Fibroblast of pulmonary artery (primary cell): Measurements from ENCODE around the gene GABRB1.
A peak's percentile ranks its signal among the peaks of the same experiment; 100 is the strongest.

Experiments used
- DNase-seq: peaks from one replicate; pipeline ENCODE4 v3.0.0-alpha.2; 2010; ENCODE audit warnings: low read depth
- H3K4me3 ChIP-seq: replicated peaks from 2 replicates; pipeline ENCODE4 v1.5.1; 2011; ENCODE audit warnings: low read depth, mild to moderate bottlenecking, control low read depth, low read length, moderate library complexity
- TF ChIP-seq, protein P1 (sequence below): IDR thresholded peaks from 2 replicates; pipeline ENCODE4 v1.5.1; 2011; ENCODE audit warnings: mild to moderate bottlenecking, control low read depth, low read length, inconsistent platforms; ENCODE audit errors: missing control alignments

GABRB1 gene

DNA sequence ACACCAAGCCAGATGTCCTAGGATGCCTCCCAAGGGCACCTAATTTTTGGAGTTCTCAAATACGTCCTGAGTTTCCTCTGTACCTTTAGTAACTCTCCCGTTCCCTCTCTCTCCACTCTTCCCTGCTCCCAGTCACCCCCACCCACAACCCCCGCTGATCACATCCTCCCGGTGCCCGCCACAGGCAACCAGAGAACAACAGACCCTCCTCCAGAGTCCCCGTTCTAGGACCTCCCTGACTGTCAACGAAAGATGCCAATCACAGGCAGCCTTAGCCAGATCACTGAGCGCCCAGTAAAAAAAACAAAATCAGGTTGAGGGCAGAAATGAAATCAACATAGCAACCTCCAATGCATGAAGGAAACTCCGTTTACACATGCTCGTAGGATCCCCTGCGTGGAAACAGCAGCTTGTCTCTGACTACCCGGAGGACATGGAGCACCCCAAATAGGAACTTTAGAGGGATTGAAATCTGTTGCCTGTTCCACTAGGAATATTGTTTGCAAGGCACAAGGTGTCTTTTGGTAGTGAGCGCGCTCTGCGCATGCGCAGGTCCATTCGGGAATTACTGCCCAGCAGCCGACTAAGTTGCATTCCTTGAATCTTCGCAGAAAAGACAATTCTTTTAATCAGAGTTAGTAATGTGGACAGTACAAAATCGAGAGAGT, at the start of gene GABRB1:
TSS of gene GABRB1 (plus strand) at position 557 of the 668 bp plus-strand sequence.
- TF ChIP-seq, protein P1, sequence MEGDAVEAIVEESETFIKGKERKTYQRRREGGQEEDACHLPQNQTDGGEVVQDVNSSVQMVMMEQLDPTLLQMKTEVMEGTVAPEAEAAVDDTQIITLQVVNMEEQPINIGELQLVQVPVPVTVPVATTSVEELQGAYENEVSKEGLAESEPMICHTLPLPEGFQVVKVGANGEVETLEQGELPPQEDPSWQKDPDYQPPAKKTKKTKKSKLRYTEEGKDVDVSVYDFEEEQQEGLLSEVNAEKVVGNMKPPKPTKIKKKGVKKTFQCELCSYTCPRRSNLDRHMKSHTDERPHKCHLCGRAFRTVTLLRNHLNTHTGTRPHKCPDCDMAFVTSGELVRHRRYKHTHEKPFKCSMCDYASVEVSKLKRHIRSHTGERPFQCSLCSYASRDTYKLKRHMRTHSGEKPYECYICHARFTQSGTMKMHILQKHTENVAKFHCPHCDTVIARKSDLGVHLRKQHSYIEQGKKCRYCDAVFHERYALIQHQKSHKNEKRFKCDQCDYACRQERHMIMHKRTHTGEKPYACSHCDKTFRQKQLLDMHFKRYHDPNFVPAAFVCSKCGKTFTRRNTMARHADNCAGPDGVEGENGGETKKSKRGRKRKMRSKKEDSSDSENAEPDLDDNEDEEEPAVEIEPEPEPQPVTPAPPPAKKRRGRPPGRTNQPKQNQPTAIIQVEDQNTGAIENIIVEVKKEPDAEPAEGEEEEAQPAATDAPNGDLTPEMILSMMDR, result no peak

GRCh38 chr4:46984781-46985180, 46.6 kb upstream of the GABRB1 start:
- TF ChIP-seq, protein P1, result no peak
- no peak for DNase-seq
- no peak overlapping the region for H3K4me3 ChIP-seq

More for the DNA sequence above, at the start of gene GABRB1:
- peak within 1 kb of the TSS; percentile 56 for H3K4me3 ChIP-seq
- peak; percentile 61 for DNase-seq

DNA sequence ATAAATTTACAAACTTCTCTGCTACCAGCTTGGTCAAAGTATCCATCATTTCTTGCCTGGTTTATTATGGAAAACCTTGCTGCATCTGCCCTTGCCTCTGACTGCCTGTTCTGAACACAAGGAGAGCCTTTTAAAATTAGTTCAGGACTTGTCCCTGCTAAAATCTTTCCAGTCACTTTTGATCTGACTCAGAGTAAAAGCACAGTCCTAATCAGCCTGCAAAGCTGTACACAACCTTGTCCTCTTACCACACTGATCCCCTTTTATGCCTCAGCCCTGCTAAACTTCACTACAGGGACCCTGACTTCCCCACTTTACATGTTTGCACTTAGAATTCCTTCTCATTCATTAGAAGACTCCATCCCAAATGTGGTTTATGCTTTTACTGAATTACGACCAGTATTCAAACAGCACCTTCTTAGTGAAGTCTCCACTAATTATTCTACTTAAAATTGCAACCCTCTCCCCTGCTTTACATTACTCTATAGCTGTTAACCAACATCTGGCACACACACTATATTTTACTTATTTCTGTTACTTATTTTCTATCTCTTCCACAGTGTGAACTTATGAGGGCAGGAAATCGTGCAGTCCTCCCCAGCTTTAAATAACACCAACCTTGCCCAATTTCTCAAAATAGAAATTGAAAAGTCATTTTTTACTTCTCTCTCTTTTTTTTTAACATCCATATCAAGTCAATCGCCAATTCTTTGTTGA, 44.3 kb upstream of the GABRB1 start:
- TF ChIP-seq, protein P1, result no peak
- no peak overlapping the region for H3K4me3 ChIP-seq
- no peak for DNase-seq

DNA sequence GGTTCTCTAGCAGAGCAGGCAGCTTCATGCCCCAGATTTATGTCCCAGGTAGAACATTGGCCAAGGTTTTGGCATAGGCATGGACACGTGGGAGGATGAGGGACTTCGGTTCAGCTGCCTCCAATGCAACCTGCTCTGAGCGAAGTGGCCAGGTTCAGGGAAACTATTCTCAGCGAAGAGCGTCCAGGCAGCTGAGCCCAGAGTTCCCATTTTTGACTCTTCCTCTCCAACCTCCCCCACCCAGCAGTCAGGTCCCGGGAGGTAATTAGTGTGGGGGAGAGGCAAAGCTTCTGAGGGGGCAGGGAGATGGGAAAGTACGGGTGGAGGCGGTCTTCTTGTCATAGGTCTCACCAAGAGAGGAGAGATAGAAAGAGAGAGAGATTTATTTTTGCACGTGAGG, 39.0 kb upstream of the GABRB1 start:
- no peak overlapping the region for H3K4me3 ChIP-seq
- TF ChIP-seq, protein P1, result no peak
- no peak for DNase-seq

DNA sequence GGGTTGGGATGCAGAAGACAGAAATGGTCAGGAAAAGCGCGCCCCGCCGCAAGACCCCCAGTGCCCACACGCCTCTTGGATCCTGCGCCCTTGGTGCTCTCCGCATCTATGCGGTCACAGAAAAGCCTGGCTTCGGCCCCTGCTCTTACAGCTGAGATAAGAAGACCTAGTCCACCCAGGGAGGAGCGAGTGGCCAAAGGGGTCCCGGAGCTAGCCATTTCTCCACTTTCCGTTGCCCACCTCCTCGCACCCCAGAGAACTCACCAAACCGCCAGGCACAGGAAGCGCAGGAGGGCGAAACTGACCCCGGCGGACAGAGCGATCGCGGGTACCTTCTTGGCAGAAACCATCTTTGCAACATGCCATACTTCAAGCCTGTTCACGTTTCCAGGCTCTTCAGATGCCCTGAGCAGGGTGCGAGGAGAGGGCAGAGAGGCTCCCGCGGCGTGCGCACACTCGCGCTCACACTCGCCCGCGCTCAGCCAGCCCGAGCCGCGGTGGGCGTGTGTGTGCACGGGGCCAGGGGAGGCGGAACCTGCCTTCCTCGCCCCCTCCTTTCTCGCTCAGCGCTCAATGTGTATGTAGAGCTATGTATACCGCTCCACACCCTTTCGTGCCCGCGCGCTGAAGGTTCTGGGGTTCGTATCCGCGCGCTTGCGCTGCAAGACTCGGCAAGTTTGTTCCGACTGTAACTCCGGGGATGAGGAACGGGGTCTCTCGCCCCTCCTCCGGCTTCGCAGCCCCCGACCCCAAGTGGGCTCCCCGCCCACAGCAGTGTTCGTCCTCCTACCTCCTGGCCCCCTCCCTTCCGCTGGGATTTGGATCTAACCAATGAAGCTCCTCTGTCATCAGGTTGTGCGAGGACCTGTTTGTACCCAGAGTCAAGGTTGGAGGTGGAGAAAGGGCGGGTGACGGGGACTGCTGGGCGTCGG, 38.0 kb upstream of the GABRB1 start, which contains the start of gene GABRA4:
TSS of gene GABRA4 (minus strand) at position 507 of the 932 bp plus-strand sequence. CDS start at position 350, 157 bp downstream.
- H3K4me3 ChIP-seq, result peak within 1 kb of the TSS; percentile 21
- DNase-seq, result no peak
- TF ChIP-seq, protein P1, result no peak

GRCh38 chr4:46994007-46994405, 37.4 kb upstream of the GABRB1 start:
- DNase-seq, result no peak
- TF ChIP-seq, protein P1, result no peak
- H3K4me3 ChIP-seq, result peak overlapping the region; percentile 21
